ENCODE results near the gene WDR1.
"Not testable (repeated sequence)": the region's sequence is repeated elsewhere in the genome, so short reads cannot be mapped to it uniquely, and the experiment has no call there.

The WDR1 gene

DNA sequence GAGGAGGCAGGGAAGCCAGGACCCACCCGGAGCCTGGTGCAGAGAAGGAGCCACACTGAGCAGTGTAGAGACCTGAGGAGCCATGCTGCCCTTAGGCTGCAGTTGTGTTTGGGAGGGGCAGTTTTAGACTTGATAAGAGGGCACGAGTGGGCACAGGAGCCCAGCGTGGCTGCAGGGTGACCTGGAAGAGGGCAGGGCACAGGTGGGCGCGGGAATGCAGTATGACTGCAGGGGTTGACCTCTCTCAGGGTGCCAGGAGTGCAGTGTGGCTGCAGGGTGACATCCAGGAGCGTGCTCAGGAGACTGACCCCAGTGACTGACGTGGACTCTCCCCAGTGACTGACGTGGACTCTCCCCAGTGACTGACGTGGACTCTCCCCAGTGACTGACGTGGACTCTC is 14.6 kb upstream of the WDR1 start:
- no peak for DNase-seq

DNA sequence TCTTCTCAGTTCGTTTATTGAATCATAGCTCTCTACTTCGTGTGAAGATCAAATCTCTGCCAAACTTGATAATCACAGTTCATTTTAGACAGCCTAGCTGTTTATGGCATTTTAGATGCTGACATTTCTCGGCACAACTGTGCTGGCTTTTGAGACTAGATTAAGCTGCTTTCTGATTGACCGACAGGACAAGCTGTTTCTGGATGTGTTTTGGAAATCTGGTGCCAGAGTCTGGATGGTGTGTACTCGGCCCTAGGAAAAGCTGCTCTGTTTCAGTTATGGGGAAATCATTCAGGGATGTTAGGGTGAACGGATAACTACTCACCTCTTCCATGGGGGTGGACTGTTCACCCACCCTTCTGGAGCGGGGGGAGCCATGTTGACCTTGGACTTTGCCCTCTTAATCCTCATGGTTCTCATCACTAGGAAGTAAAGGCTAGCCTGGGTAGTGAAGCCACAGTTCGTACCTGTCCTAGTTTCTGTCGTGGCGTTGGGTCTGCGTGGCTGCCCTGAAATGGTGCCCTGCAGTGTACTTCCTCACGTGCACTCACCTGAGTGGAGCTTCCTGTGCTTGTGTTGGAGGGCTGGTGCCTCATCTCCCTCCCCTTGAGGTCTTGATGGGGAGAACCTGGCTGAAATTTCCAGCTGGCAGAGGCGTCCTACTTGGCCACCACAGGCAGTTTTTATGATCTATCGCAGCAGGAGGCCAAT is 13.7 kb upstream of the WDR1 start:
- no peak for DNase-seq

DNA sequence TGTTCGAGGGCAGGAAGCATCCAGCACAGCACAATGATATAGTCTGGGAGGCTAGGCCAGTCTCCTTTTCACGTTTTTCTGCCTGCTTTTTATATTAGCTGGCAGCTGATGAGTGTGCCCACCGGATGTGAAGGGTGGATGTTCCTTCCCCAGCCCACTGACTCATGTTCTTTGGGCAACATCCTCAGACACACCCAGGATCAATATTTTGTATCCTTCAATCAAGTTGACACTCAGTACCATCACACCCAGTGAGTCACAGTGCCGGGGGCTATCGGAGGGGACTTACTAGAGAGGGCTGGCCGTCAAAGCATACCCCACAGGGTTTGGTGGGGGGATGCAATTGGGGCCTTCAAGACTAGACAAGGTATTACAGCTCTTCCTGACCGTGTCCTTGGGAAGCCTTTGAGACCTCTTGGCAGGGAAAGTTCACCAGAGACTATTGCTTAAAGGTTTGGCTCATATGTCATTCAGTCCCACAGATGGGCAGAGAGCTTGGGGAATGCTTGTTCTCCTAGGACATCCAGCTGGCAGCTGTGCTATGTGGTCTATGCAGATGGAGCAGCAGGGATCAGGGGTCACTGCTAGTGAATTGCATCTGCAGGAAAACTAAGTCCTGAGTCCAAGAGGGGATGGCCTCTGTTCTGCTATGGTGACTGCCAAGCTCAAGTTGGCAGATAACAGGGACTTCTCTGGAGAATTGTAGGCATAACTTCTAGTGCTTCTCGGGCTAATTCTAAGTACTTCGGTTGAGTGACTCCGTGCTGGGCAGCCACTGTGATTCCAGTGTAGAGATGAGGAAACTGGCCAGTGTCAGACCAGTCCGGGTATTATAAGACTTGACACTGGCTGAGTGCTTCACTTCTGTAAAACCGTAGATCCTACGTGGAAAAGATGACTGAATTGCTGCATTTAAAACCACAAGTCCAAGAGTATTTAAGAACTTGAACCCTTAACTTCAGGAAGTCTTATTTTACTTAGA is 12.9 kb upstream of the WDR1 start:
- DNase-seq: no peak

DNA sequence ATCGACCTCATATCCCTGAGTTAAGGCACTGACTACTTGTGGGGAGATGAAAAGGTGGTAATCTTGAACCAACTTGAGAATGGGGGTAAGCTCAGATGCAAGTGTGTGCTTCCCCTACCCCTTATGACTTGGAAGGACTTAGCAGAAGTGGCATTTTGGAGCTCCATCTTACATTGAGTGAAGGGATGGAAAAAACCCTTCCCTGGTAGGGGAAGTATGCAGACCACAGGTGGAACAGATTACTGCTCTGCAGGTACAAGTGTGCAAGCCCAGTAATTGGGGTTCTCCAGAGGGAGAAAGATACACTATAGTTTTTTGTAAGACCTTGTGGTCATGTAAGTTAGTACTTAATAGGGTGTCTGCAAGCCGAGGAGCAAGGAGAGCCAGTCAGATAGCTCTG is 12.2 kb upstream of the WDR1 start:
- DNase-seq: no peak

DNA sequence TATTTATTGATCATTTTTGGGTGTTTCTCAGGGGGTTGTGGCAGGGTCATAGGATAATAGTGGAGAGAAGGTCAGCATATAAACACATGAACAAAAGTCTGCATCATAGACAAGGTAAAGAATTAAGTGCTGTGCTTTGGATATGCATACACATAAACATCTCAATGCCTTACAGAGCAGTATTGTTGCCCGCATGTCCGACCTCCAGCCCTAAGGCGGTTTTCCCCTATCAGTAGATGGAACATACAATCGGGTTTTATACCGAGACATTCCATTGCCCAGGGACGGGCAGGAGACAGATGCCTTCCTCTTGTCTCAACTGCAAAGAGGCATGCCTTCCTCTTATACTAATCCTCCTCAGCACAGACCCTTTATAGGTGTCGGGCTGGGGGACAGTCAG is 10.9 kb upstream of the WDR1 start:
- not testable (repeated sequence) for DNase-seq

DNA sequence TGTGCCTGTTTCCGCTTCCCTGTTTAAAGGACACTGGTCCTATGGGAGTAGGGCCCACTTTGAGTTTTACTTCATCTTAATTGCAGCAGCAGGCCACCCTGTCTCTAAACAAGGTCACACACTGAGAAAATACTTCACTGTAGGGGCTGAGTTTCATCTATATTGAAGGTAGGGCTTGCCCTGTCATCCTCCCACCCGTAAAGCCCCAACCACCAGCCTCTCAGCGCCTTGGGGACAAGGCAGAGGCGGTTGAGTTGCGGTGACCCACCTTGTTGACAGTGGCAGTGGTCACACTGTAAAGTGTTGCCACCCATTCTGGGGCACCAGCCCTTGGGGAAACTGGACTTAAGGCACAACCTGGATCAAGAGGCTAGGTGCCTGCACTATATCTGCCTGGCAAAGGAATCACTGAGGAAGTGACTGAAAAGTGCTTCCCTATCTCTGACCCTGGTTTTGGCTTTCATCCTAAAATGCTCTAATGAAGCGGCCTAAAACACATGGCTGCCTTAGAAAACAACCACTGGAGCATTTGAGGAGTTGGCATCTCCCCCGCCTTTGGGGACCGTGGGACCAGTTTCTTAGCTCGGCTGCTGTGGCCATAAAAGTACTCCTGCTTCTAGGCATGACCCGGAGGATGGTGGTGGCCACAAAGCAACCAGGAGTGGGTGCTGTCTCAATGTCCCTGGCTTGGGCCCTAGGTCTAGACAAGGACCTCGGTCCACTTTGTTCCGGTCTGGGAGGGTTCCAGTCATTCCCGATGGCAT is 7.8 kb upstream of the WDR1 start:
- DNase-seq: no peak

DNA sequence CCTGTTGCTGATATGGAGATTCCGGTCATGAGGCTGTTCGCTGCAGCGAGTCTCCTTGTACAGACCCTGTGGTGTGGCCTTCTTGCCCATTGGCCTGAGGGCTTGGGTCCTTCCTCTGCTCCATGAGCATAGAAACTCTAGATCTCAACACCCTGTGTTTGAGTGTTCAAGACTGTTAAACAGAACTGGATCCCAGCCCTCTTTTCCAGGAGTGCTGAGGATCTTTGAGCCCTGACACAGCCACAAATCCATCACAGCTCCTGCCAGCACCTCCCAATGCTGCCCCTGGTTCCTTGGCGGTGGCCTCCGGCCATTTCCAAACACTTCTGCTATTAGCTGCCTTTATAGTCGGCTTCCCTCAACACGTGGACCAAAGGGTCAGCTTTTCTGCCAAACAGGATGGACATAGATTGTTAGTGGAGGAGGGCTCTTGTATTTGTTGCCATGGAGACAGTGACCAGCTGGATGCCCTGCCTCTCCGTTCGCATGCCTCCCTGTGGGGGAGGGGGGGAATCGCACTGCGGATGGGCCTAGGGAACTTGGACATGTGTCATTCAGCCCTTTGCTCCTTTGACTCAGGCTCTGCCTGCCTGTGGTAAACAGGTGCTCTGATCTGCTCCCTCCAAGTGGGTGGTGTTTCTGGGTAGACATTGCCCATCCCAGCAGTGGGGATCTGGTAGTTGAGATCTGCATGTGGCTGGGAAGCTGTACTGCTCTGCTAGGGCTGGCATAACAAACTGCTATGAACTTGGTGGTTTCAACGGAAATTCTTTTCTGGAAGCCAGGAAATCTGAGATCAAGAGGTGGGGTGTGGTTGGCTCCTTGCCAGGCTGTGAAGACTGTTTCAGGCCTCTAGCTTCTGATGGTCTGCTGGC is 6.9 kb upstream of the WDR1 start:
- no peak for DNase-seq

DNA sequence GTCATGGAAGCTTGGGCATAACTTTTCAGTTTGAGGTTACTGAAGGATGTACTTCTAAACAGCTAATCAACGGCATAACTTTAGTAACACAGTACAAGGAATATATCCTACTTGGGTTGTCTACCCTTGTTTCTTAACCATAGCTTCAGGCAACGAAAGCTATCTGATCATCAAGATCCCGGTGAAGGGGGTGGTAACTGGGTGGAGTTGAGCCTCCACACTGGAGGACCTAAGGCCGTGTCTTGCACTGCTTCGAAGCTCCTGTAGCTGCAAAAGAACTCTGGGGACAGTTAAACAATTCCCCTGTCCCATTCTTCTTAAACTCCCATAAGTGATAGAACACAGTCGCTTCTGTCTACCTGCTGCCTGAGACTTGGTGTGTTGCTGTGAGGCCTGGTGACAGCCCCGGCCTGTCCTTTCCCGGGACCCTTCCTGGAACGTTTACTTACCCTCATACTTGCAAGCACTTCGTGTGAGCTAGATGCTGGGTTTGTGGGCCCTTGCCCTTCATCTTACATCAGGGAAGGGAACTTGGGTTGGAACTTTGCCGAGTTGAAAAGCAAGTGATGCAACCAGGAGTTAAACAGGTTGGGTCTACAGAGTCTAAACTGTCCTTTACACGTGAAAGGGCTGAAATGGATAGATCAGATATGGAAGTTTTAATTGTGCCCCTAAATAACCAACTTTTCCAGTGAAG is 5.8 kb upstream of the WDR1 start:
- no peak for DNase-seq

DNA sequence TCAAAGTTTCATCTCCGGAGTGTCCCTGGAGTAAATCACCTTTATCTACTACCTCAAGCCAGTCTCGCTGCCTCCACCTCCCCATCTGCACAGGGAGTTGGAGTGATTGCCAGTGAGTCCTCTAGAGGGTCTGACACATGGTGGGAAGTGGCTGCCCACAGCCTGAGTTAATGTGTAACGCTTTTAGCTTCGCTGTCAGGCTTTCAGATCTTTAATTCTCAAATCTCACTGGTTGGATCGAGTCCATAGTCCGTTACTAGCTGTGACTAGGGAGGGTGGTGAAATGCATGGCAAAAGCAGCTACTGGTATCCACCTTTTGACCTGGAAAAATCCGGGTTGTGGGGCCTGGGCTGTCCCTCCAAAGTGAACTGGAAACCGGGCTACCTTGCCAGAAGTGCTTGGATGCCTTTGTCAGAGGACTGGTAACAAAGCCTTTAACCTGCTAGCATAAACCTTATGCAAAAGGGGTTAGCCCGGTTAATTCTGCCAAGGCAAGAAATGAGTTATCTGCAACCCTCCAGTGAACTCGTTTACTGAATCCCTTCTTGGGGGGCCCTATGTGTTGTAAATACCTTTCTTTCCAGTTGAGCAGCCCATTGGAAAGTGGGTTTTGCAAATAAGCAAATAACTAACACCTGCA is 5.1 kb upstream of the WDR1 start:
- no peak for DNase-seq

DNA sequence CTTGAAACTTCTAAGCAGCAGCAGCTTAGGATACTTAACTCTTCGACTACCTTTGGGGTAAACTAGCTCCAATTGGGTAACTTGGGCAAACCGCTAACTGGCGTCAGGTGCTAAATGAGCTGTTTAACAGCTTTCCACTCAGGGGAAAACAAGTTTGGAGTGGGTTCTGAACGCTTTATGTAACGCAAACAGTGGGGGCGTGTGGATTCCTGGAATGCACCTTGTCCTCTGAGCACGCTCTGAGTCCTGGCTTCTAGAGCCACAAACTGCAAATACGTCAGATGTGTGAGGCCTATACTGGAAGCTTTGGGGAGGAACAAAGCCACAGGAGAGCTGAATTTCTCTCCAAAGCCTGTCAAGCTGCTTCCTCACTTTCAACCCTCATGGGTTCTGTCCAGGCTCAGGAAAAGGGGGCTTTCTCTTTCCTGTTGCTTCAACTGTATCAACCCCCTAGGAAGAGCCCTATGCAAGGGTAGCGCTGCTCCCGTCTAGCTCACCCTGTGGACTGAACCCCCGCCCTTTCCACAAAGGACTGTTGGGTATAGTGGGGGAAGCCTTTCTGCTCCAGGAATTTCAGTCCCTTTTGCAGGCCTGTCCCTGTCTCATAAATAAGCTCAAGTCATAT is 4.5 kb upstream of the WDR1 start:
- no peak for DNase-seq

DNA sequence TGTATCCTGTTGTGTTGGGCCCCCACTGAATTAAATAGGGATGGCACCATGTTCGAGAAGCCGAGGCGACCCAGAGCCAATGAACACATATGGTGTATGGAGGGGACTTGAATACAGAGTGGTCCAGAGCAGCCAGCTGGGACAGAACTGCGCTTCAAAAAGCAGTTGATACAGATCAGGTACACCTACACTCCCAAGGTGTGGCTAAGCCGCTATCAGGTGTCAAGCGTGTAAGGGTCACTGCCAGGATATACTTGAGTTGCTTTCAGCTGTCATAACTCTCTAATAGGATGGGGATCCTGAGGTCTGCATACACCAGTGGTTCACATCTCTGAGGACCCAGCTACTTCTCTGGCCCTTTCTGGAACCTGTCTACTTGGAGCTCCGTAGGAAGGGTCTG is 3.2 kb upstream of the WDR1 start:
- DNase-seq: no peak

DNA sequence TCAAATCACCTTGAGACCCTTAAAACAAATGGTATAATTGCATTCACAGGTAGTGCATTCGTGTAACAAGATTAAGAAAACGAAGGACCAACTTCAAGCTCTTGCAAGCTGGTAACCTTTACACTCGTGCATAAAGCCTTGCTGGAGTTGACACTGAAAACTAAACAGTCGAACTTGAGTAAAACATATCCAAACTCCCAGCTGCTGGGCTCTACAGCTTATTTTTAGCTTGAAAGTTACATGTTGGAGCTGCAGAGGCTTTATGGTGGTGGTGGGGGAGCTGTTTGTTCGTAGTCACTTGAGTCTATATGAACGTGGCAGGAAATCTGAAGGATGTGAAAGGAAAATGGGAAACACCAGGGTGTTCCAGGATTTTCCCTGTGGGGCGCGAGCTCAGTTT is 2.7 kb upstream of the WDR1 start:
- no peak for DNase-seq

DNA sequence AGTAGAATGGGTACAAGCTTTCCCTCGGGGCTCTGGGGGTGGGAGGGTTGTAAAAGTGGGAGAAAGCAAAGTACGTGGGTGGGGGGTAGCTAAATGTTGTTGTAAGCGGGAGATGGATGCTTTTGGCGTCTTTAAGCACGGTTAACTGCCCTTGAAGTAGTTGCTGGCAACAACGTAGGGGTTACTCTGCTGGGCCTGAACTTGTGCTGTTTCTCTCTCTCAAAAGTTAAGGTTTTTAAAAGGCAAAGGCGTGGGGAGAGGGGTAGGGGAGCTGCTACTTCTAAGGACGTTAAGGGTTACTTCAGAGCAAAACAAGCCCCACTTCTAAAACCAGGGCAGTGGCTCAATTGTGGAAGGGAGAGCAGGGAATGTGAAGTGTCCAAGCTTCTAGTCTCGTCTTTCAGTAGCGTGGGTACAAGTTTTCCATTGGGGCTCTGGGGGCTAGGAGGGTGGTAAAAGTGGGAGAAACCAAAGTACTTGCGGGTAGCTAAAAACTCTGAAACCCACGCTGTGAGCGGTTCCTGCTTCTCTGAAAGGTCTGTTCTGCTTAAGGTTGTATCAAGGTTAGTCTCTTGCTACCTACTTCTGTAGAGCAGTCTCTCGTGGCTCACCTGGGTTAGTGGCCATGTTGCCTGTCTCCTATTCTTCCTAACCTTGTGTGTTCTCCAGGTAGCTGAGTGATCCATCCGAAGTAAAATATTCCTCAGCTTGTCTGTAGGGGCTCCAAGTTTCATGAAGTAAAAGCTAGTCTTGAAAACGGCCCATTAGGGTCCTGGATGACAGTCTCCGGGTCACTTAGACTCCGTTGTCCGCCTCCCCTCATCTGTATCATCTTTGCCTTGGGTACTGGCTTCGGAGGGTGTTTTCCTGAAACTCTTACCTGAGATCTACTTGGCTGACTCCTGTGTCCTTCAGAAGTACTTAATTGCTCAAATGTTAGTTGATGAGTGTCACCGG is 1.7 kb upstream of the WDR1 start:
- no peak for DNase-seq

DNA sequence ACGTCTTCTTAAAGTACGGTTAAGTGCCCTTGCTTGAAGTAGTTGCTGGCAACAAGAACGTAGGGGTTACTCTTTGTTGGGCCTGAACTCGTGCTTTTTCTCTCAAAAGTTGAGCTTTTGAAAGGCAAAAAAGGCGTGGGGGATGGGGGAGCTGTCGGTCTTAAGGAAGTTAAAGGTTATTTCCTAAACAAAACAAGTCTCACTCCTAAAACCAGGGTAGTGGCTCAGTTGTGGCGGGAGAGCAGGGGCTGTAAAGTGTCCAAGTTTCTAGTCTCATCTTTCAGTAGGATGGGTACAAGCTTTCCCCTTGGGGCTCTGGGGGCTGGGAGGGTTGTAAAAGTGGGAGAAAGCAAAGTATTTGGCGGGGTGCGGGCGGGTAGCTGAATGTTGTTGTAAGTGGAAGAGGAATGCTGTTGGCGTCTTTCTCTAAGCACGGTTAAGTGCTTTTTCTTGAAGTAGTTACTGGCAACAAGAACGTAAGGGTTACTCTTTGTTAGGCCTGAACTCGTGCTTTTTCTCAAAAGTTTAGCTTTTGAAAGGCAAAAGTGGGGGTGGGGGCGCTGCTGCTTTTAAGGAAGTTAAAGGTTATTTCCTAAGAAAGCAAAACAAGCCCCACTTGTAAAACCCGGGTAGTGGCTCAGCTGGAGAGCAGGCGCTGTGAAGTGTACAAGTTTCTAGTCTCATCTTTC is 904 bp upstream of the WDR1 start:
- peak; percentile 32 for DNase-seq

DNA sequence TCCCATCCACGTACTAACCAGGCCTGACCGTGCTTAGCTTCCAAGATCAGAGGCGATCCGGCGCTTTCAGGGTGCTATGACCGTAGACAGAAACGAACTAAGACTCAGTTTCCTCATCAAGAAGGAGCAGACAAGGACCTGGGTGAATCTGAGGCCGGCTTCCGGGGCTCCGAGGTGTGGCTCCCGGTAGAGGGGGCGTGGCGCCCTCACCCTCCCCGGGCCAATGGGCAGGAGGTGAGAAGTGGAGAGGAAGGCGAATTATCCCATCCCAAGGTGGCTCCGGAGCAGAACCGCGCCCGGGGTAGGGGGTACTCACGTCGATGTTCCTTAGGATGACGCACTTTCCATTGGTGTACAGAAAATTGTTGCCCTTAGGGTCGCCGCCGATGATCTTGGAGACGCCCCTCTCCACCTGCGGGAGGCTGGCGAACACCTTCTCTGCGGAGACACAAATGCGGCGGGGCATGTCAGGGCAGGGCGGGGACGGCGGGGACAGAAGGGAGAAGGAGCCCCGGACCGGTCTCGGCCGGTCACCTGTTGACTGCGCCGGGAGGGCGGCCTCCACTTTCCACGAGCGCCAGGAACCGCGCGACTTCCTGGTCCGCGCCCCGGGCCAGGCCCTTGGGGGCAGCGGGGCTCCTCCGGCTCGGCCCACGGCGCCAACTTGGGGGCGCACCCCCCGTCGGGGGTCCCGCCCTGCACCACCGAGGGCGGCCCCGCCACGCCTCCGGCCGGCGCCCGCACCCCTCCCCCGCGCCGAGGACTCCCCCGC is 616 bp downstream of the WDR1 start:
- peak; percentile 66 for DNase-seq

DNA sequence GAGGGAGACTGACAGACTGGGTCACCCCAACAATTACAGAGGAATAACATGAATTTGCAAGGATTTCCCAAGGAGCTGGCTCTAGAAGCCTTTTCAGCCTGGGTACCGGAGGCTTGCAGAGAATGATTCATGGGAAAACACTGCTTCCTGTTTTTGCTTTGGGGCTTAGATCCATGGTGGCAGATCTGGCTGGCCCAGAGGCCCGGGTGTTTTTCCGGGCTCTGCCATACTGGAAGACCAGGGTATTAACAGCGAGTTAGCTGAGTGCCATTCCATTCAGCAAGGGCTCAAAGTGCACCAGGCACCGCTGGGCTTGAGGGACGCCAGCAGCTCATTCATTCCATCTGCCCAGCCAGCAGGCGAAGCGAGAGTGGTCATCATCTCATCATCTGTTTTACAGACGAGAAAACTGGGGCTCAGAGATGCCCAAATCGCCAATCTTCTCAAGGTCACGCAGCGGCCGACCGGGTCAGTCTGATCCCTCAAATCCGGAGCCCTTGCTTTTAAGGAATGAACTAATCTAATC is 1.3 kb downstream of the WDR1 start:
- no peak for DNase-seq

DNA sequence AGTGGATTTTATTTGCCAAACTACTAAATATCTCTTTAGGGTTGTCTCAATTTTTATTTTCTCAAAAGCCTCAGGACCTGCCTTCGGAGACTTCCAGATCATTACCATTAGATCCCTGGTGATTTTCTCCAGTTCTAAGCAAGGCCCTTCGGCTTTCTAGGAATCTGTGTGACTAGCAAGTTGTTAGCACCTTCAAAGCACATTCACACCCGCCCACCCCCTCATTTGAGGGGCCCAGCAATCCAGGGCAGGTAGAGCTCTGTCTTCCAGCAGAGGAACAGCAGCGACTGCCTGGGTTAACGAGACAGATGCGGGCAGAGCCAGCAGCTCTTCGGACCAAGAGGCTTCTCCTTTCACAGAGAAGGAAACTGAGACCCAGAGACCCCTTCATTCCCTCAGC is 2.0 kb downstream of the WDR1 start:
- no peak for DNase-seq

DNA sequence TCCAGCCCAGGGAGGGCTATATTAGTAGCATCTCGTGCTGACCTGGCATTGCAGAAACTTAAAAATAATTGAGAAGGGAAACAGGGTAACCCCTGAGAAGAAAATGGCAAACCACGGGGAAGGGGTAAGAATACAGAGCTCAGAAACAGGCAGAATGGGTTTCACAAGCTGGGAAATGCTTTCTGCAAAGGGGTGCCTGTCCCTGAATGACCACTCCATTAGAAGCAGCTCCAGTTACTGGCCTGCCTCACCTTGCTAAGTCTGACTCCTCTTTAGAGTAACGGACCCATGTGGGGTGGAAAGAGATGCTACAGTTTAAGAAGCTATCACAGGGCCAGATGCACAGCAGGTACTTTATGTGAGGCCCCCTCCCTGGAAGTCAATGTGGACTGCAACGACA is 2.5 kb downstream of the WDR1 start:
- no peak for DNase-seq
